NCI-H226 (cell line): ENCODE data around the gene EVPL.
A peak's percentile ranks its signal among the peaks of the same experiment; 100 is the strongest.
"Not testable (repeated sequence)": the region's sequence is repeated elsewhere in the genome, so short reads cannot be mapped to it uniquely, and the experiment has no call there.

Experiments
- DNase-seq: peaks from one replicate; pipeline ENCODE4 v3.0.0-alpha.2; 2015

The EVPL gene

GRCh38 chr17:76027159-76027839 lies at the start of gene EVPL:
Gene EVPL (minus strand): TSS chr17:76027306. CDS start chr17:76027198, 108 bp downstream.
- DNase-seq: peak; percentile 79

DNA sequence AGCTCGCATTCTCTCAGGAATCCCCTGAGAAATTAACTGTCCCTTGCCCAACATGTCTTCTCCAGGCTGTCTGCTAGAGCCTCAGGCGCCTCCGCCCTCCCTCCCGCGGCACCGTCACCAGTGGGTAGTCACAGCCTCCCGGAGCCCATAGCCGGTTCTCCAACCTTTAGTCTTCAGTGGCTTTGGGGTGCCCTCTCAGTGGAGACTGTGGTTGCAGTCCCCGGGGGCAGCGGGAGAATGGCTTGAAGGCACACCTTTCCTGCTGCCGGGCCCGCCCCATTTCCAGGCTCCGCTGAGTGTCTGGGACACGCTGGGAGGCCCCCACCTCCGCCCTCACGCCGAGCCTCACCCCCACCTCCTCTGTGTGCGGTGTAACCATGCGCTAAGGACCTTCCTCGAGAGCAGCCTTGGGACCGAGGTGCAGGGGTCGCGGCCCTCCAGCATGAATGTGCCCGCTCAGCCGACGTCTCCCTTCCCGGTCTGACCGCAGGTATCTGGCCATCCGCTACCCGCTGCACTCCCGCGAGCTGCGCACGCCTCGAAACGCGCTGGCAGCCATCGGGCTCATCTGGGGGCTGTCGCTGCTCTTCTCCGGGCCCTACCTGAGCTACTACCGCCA lies 49.1 kb upstream of the EVPL start:
- no peak for DNase-seq

DNA sequence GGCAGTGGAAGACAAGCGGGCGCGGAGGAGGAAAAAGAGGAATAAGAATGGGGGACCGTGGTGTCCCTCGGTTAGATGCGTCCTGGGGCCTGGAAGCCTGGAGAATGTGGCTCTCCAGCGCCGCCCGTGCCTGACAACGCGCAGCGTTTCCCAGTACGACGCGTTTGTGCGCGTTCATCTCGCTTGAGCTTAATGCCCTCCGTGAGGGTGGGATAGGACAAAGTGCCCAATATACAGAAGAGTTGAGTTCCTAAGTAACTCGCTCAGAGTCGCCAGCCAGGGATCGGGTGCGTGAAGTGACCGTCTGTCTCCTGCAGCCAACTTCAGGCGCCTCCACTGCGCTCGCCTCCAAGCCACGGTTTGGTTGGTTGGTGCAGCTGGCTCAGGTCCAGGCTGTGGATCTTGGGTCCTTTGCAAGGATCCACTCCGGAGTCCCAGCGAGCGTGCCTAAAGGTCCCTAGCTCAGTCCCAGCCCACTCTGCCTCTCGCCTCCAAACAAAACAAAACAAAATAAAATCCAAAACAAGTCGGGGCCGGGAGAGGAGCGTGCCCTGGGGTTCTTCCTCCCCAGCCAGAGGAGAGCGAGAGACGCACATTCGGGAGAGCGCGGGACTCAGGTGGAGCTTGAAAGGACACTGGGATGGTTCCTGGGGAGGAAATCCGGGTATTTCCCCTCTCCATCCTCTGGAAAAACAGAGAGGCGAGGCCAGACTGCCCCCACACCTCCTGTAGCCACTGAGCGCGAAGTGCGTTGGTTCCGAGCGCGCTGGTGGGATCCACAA lies 48.4 kb upstream of the EVPL start:
- DNase-seq: no peak

GRCh38 chr17:76074390-76075363 lies 47.6 kb upstream of the EVPL start, which contains the start of gene GALR2:
Gene GALR2 (plus strand): TSS chr17:76074781. CDS start chr17:76074884, 103 bp downstream.
- DNase-seq: no peak

- DNase-seq: peak; percentile 90
Observed at GRCh38 chr17:76072148-76072858, 45.2 kb upstream of the EVPL start, which contains the start of gene SRP68. Gene SRP68 (minus strand): TSS chr17:76072517. CDS start chr17:76072491, 26 bp downstream.

GRCh38 chr17:76071531-76072147 lies 44.5 kb upstream of the EVPL start:
- DNase-seq: no peak

DNA sequence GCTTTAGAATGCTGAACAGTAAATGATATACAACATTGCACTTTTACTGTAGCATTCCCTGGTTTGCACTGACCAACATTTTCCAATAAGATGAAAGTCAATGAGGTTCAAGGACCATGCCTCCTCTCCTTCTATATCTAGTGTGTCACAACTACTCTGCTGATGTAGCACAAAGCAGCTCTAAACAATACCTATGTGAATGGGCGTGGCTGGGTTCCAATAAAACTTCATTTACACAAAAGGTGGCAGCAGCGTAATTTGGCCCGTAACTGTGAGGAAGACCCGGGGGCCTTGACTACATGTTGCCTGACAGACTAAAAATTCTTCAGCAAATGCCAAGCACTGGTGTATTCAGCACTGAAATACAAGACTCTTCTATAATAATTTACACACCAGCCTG lies 38.7 kb upstream of the EVPL start:
- DNase-seq: no peak

GRCh38 chr17:76063875-76064546 lies 36.9 kb upstream of the EVPL start:
- no peak for DNase-seq

- DNase-seq: not testable (repeated sequence)
Observed at GRCh38 chr17:76058264-76058663, 31.2 kb upstream of the EVPL start.

DNA sequence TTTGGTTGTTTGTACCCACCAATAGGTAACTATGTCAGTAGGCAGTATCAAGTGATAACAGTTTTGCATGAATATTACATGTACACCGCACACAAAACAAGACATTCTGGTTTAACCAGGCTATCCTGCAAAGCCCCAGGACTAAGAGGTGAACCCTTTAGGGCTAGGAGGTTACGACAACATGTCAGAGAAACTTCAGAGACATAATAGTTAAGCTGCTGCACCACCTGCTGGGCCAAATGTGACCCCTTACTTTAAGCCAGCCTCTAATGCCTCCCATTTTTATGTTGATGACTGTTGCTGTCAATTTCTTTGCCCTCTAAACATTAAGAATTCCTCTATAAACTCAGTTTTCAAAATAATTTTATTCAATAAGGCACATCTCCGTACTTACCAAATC lies 29.8 kb upstream of the EVPL start:
- DNase-seq: no peak

DNA sequence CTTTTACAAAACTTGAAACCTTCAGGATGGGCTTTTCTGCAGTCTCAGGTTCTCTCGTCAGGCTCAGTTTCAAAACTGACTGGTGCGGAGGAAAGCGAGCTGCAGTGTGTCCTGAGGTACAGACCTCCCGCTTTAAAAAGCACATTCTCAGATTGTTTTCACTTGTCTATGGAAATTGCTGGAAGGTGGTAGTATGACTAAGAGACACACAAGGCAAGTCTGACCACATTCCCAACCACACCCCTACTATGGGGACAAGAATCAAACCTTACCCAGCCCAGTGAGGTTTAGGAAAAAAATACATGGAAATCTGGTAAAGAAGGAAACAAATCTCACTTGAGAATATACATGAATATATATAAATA lies 27.0 kb upstream of the EVPL start:
- peak; percentile 20 for DNase-seq

- DNase-seq: peak; percentile 52
Observed at GRCh38 chr17:76053246-76054111, 26.4 kb upstream of the EVPL start.

- DNase-seq: no peak
Observed at GRCh38 chr17:76051561-76051960, 24.5 kb upstream of the EVPL start.

DNA sequence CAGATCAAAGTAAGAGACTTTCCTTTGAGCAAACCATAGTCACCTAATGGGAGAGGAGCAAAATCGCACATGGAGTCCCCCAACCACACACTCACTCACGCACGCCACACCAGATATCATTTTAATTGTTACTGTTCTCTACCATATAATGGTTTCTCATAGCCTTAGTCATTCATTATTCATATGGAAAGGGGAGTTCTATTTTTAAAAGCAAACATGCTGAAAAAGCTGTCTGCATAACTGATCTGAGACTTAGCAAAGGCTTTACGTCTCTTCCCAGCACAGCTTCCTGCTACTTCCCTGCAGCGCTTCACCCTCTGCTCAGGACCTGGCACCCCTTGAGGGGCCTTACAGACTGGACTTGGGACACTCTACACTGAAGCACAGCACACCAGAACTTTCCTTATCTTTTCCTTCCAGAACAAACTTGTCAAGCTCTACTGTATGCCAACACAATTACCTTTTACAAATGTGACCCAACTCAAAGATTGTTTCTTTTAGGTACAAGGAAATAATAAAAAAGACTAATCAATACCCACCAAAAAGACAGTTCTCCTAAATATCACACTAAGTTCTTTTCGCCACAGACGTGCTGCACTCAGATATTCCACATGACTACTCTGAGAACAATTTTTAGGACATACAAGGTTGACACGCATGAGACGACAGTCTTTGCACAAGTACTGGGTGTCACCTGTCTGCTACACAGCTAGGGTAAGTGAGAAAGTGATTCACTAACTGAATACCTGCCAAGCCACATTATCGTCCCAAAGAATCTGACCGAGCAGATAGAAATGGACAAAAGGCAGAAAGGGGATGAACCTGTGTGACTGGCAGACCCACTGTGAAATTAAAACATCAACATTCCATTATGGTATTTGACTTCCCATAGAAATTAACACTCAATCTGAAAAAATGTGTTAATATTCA lies 23.7 kb upstream of the EVPL start:
- DNase-seq: no peak

DNA sequence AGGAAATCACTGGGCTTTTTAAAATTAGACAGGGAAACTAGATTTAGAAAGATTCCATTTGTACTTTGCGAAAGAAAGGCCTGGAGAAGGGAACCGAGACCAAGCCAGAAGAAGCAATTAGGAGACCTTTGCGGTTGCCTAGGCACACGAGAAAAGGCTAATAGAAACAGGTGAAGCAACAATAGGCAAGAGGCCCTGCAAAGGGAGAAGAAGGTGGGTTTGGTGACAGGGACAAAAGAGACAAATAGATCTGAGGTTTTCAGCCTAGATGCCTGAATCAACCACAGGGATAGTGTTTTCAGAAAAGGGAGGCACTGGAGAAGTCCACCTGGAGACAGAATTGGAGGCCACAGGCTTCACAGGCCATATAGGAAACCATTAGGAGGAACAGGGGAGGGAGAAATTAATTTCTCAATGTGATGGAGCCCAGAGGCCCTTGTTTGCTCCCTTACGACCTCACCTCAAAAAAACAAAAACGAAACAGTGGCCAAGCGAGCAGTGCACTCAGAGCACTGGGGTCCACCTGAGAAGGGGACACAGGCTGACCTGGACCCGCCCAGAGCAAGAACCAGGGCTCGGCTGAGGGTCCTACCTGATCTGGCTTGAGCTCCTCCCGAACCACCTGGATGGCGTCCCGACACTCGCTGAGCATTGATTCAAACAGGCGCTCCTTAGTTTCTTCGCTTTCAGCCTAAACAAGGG lies 22.9 kb upstream of the EVPL start:
- DNase-seq: no peak

- no peak for DNase-seq
Observed at GRCh38 chr17:76049239-76049638, 22.1 kb upstream of the EVPL start.

GRCh38 chr17:76048711-76049110 lies 21.6 kb upstream of the EVPL start:
- DNase-seq: peak; percentile 23

DNA sequence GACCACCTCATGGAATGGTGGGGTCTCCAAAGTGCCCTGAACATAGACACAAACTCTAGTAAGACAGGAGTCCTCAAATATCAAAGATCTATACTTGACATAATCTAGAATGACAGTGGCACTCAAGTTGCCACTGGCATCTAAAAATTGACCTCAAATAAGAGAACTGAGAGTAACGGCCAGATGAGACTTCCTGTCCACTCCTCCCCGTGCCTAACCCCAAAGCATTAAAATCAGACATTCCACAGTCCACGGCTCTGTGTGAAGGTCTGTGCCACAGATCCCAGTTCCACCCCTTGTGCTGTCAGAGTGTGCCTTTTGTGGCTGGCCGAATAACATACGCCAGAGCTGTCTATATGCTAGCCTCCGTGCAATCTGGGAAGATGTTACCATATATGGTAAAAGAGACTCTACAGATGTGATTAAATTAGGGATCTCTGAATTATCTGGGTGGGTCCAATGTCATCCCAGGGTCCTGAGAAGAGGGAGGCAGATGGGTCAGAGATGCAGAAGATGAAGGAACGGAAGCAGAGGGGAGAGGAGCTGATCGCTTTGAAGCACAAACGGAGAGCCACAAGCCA lies 21.0 kb upstream of the EVPL start:
- DNase-seq: no peak
